Liver (tissue), 9 donors: ENCODE data around the gene SLC2A4. TPM values are rescaled to one million over a fixed set of nuclear protein-coding genes. Genes with fewer than 3 reads are reported as not detected.

ENCODE experiments used
- DNase-seq: peaks from one replicate; pipeline ENCODE4 v3.0.0-alpha.2; 2017; ENCODE audit warnings: low spot score
- H3K27ac ChIP-seq, 2 donors: one replicate each; pipeline ENCODE4 v1.7.0; 2013; ENCODE audit warnings: inconsistent platforms in 2 of 2, low read length in 2 of 2, control low read depth in 1 of 2, low read depth in 1 of 2, mild to moderate bottlenecking in 1 of 2
- H3K27me3 ChIP-seq, 4 donors: one replicate each; pipeline versions ENCODE4 v1.6.1 to v1.7.0; 2013; ENCODE audit warnings: low read length in 3 of 4, inconsistent platforms in 1 of 4, mild to moderate bottlenecking in 1 of 4, moderate library complexity in 1 of 4; ENCODE audit not compliant: control insufficient read depth in 4 of 4, insufficient read depth in 4 of 4
- H3K36me3 ChIP-seq, 4 donors: one replicate each; pipeline versions ENCODE4 v1.6.1 to v1.7.0; 2013; ENCODE audit warnings: low read length in 3 of 4, mild to moderate bottlenecking in 3 of 4, low read depth in 1 of 4, moderate library complexity in 1 of 4; ENCODE audit not compliant: control insufficient read depth in 4 of 4, insufficient read depth in 3 of 4
- H3K4me1 ChIP-seq, 4 donors: one replicate each; pipeline versions ENCODE4 v1.6.1 to v1.7.0; 2013; ENCODE audit warnings: low read length in 3 of 4, mild to moderate bottlenecking in 3 of 4, moderate library complexity in 1 of 4; ENCODE audit not compliant: control insufficient read depth in 4 of 4, insufficient read depth in 4 of 4
- H3K4me3 ChIP-seq, 3 donors: one replicate each; pipeline versions ENCODE4 v1.6.1 to v1.7.0; 2013; ENCODE audit warnings: low read length in 3 of 3, control low read depth in 1 of 3, low read depth in 1 of 3, mild to moderate bottlenecking in 1 of 3
- H3K9ac ChIP-seq, 2 donors: one replicate each; pipeline ENCODE4 v1.7.0; 2013; ENCODE audit warnings: low read length in 2 of 2, mild to moderate bottlenecking in 2 of 2, moderate library complexity in 2 of 2, control low read depth in 1 of 2, low read depth in 1 of 2
- H3K9me3 ChIP-seq, 4 donors: one replicate each; pipeline versions ENCODE4 v1.6.1 to v1.7.0; 2013; ENCODE audit warnings: low read length in 3 of 4; ENCODE audit not compliant: control insufficient read depth in 4 of 4
- ATF3 ChIP-seq: IDR thresholded peaks from 2 replicates; pipeline ENCODE4 v1.6.1; 2016; ENCODE audit warnings: antibody characterized with exemption
- CTCF ChIP-seq: fragments of 150-350 bp; IDR thresholded peaks from 2 replicates; pipeline ENCODE4 v1.5.1; 2017; ENCODE audit warnings: improper control_type of control experiment, low read depth, low read length; ENCODE audit not compliant: missing input control
- EGR1 ChIP-seq, 2 donors: IDR thresholded peaks; 2 replicates each; pipeline ENCODE4 v1.6.1; 2016 to 2018; ENCODE audit warnings: antibody characterized with exemption in 2 of 2, low read depth in 2 of 2
- FOXA1 ChIP-seq: IDR thresholded peaks from 2 replicates; pipeline ENCODE4 v1.6.1; 2016; ENCODE audit warnings: antibody characterized with exemption
- FOXA2 ChIP-seq: IDR thresholded peaks from 2 replicates; pipeline ENCODE4 v1.6.1; 2016; ENCODE audit warnings: antibody characterized with exemption
- GABPA ChIP-seq, 2 donors: IDR thresholded peaks in 1 of 2; conservative IDR thresholded peaks in 1 of 2; 2 replicates each; pipeline ENCODE4 v1.6.1; 2016; ENCODE audit warnings: antibody characterized with exemption in 2 of 2, mild to moderate bottlenecking in 1 of 2, moderate library complexity in 1 of 2
- HNF4A ChIP-seq, 2 donors: conservative IDR thresholded peaks; 2 replicates each; pipeline ENCODE4 v1.6.1; 2016; ENCODE audit warnings: antibody characterized with exemption in 2 of 2, mild to moderate bottlenecking in 2 of 2
- HNF4G ChIP-seq: IDR thresholded peaks from 2 replicates; pipeline ENCODE4 v1.6.1; 2016; ENCODE audit warnings: antibody characterized with exemption
- JUND ChIP-seq, 2 donors: IDR thresholded peaks; 2 replicates each; pipeline ENCODE4 v1.6.1; 2016; ENCODE audit warnings: antibody characterized with exemption in 2 of 2
- MAX ChIP-seq: IDR thresholded peaks from 2 replicates; pipeline ENCODE4 v1.6.1; 2016; ENCODE audit warnings: antibody characterized with exemption
- NR2F2 ChIP-seq: IDR thresholded peaks from 2 replicates; pipeline ENCODE4 v1.6.1; 2016; ENCODE audit warnings: antibody characterized with exemption
- RAD21 ChIP-seq, 2 donors: IDR thresholded peaks; 2 replicates each; pipeline ENCODE4 v1.6.1; 2016; ENCODE audit warnings: antibody characterized with exemption in 2 of 2, mild to moderate bottlenecking in 2 of 2
- REST ChIP-seq: IDR thresholded peaks from 2 replicates; pipeline ENCODE4 v1.6.1; 2016; ENCODE audit warnings: antibody characterized with exemption, mild to moderate bottlenecking
- RXRA ChIP-seq, 2 donors: IDR thresholded peaks; 2 replicates each; pipeline ENCODE4 v1.6.1; 2017 to 2018; ENCODE audit warnings: antibody characterized with exemption in 2 of 2, mild to moderate bottlenecking in 1 of 2
- TAF1 ChIP-seq: conservative IDR thresholded peaks from 2 replicates; pipeline ENCODE4 v1.6.1; 2016; ENCODE audit warnings: antibody characterized with exemption, mild to moderate bottlenecking
- YY1 ChIP-seq: IDR thresholded peaks from 2 replicates; pipeline ENCODE4 v1.6.1; 2016; ENCODE audit warnings: antibody characterized with exemption, mild to moderate bottlenecking
- ZBTB33 ChIP-seq: IDR thresholded peaks from 2 replicates; pipeline ENCODE4 v1.6.1; 2016; ENCODE audit warnings: antibody characterized with exemption
- WGBS: extraction: QIAGEN DNeasy Blood & Tissue Kit; methylation state at CpG from one replicate; pipeline ENCODE4 v1.1.7; 2013; 5-methylcytosine and 5-hydroxymethylcytosine counted together
- polyA plus RNA-seq, 2 donors: library from polyadenylated mRNA; stranded (reverse) in 1 of 2; unstranded in 1 of 2; fragments of 200-250 nt in 1 of 2; fragments of >200 nt in 1 of 2; fragmentation: Nextera tagmentation in 1 of 2; extraction: Ambion mirVana in 1 of 2; gene quantifications; one replicate each; pipeline versions ENCODE4 v1.2.1 to v1.2.3, GENCODE V29; 2013 to 2015
- total RNA-seq, 2 donors: library from RNA; depleted of rRNA; stranded (reverse); fragments of >200 nt; gene quantifications; one replicate each; pipeline ENCODE4 v1.2.3, GENCODE V29; 2014
- donor health status: healthy.
- donor health status: healthy.
- donor health status: healthy.
- donor health status: healthy.
- donor health status: healthy.

The SLC2A4 gene
- total and polyA plus RNA-seq, 4 donors = 0.42 to 10.6 (median 1.6) TPM

GRCh38 chr17:7285679-7286078 lies 4.2 kb downstream of the SLC2A4 start:
- no peak overlapping the region for H3K4me3 ChIP-seq
- no peaks in the 10 kb centered on the region for H3K27me3 ChIP-seq
- no peak for DNase-seq
- no peak overlapping the region for H3K9ac ChIP-seq
- TF ChIP-seq RXRA (IDR thresholded peaks at IDR 0.05) = no peak
- no peak for TF ChIP-seq EGR1 (IDR thresholded peaks at IDR 0.05; ENCODE audit: low read depth in 2 of 2)
- TF ChIP-seq ZBTB33 = no peak
- no peak for TF ChIP-seq MAX
- TF ChIP-seq ATF3 = no peak
- no peak for TF ChIP-seq GABPA (IDR thresholded peaks at IDR 0.05 in 1 of 2, conservative IDR thresholded peaks at IDR 0.05 in 1 of 2)
- TF ChIP-seq HNF4G = no peak
- no peak for TF ChIP-seq YY1
- no peak for TF ChIP-seq RAD21 (IDR thresholded peaks at IDR 0.05)
- WGBS = 94% methylated on average over 12 of the region's 12 CpGs
- H3K9me3 ChIP-seq = no peaks in the 10 kb centered on the region
- H3K4me1 ChIP-seq = peaks cover 8 to 17% (median 13%) of the 10 kb centered on the region in 4 donors
- no peaks in the 10 kb centered on the region for H3K36me3 ChIP-seq
- H3K27ac ChIP-seq = no peak overlapping the region

- Histone ChIP-seq H3K9ac (no peak overlapping the region), H3K9me3 (no peaks in the 10 kb centered on the region), H3K4me3 (no peak overlapping the region), H3K36me3 (no peaks in the 10 kb centered on the region), H3K4me1 (peaks cover 2 to 10% (median 7%) of the 10 kb centered on the region in 4 donors), H3K27me3 (no peaks in the 10 kb centered on the region), H3K27ac (no peak overlapping the region)
- 88% methylated on average over 18 of the region's 18 CpGs for WGBS
- DNase-seq = no peak
- no peak for TF ChIP-seq REST
- no peak for TF ChIP-seq HNF4A (conservative IDR thresholded peaks at IDR 0.05)
- no peak for TF ChIP-seq ZBTB33
- no peak for TF ChIP-seq HNF4G
- TF ChIP-seq MAX = no peak
- no peak for TF ChIP-seq CTCF
- TF ChIP-seq YY1 = no peak
- TF ChIP-seq JUND (IDR thresholded peaks at IDR 0.05) = no peak
- TF ChIP-seq RAD21 (IDR thresholded peaks at IDR 0.05) = no peak
- TF ChIP-seq FOXA1 = no peak
- no peak for TF ChIP-seq FOXA2
- no peak for TF ChIP-seq NR2F2
- no peak for TF ChIP-seq TAF1
- no peak for TF ChIP-seq EGR1 (IDR thresholded peaks at IDR 0.05; ENCODE audit: low read depth in 2 of 2)
- no peak for TF ChIP-seq ATF3
- TF ChIP-seq GABPA (IDR thresholded peaks at IDR 0.05 in 1 of 2, conservative IDR thresholded peaks at IDR 0.05 in 1 of 2) = no peak
Observed at GRCh38 chr17:7289256-7290032, 7.9 kb downstream of the SLC2A4 start.
